DOHH2 (cell line): Measurements from ENCODE around the gene BTBD18.

Source experiments
- EZH2phosphoT487 ChIP-seq: fragments of 200-600 bp; sonication (generic); IDR thresholded peaks from 2 replicates; pipeline ENCODE4 v1.6.1; 2017; ENCODE audit warnings: borderline replicate concordance, mild to moderate bottlenecking, antibody characterized with exemption, low read length, moderate library complexity, mixed read lengths
- TF ChIP-seq, protein P1 (sequence below): fragments of 200-600 bp; sonication (generic); IDR thresholded peaks from one replicate; pipeline ENCODE4 v1.5.1; 2014; ENCODE audit warnings: antibody characterized with exemption, mild to moderate bottlenecking, low read depth, low read length; ENCODE audit not compliant: poor library complexity, severe bottlenecking

DNA sequence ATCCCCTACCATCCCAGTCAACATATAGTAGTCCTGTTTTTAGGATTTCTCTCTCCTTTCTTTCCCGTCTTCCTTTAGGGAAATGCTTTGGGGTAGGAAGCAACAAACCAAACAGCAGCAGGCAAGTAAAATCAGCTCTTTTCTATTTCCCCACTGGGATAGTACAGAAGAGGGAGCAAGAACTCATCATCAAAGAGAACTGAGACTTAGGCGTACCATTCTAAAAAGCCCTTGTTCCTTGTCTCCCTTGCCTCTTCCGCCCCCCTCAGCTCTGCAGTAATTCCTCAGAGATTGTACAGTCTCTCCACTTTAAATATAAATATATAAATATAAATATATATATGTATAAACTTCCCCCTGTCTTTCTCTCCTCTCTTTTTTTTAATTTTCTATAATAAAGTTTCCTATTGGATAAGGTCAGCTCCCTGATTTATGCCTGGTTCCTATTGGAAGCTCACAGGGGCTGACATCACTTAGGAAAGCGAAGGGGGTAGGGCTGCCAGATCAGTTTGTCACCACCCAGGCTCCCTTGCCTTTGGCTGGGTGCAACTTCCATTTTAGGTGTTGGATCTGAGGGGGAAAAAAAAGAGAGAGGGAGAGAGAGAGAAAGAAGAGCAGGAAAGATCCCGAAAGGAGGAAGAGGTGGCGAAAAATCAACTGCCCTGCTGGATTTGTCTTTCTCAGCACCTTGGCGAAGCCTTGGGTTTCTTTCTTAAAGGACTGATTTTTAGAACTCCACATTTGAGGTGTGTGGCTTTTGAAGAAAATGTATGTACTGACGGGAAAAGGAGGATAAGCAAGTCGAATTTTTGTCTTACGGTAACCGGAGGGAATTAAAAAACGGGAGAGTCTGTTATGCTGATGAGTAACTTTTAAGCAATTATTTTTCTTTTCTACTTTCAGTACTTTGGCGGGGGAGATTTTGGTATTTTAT is 9.9 kb upstream of the BTBD18 start, which contains the start of gene CTNND1:
- TF ChIP-seq, protein P1, sequence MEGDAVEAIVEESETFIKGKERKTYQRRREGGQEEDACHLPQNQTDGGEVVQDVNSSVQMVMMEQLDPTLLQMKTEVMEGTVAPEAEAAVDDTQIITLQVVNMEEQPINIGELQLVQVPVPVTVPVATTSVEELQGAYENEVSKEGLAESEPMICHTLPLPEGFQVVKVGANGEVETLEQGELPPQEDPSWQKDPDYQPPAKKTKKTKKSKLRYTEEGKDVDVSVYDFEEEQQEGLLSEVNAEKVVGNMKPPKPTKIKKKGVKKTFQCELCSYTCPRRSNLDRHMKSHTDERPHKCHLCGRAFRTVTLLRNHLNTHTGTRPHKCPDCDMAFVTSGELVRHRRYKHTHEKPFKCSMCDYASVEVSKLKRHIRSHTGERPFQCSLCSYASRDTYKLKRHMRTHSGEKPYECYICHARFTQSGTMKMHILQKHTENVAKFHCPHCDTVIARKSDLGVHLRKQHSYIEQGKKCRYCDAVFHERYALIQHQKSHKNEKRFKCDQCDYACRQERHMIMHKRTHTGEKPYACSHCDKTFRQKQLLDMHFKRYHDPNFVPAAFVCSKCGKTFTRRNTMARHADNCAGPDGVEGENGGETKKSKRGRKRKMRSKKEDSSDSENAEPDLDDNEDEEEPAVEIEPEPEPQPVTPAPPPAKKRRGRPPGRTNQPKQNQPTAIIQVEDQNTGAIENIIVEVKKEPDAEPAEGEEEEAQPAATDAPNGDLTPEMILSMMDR = no peak
- no peak for TF ChIP-seq EZH2phosphoT487
